DND-41 (cell line): Measurements from ENCODE around the gene CHKB.

ENCODE experiments used
- ATAC-seq: fragments of 200-7000 bp; cut with Tn5 transposase; 3 replicates; pipeline ENCODE4 v1.9.1; 2021; ENCODE audit warnings: low read depth; ENCODE audit not compliant: insufficient read depth
- DNase-seq: peaks from one replicate; pipeline ENCODE4 v3.0.0-alpha.2; 2020
- H2AFZ ChIP-seq: 2 replicates; pipeline ENCODE4 v1.6.0; 2012; ENCODE audit warnings: low read depth, low read length
- H3K27ac ChIP-seq: 2 replicates; pipeline ENCODE4 v1.5.1; 2012; ENCODE audit warnings: low read length, inconsistent platforms
- H3K27me3 ChIP-seq: fragments of 200-600 bp; sonication (generic); 2 replicates; pipeline ENCODE4 v1.6.0; 2012; ENCODE audit warnings: low read length, mild to moderate bottlenecking, inconsistent platforms; ENCODE audit not compliant: insufficient read depth, poor library complexity
- H3K36me3 ChIP-seq: 2 replicates; pipeline ENCODE4 v1.5.1; 2012; ENCODE audit warnings: low read length, inconsistent platforms; ENCODE audit not compliant: insufficient read depth
- H3K4me1 ChIP-seq: 2 replicates; pipeline ENCODE4 v1.5.1; 2012; ENCODE audit warnings: mild to moderate bottlenecking, low read length; ENCODE audit not compliant: insufficient read depth
- H3K4me2 ChIP-seq: 2 replicates; pipeline ENCODE4 v1.6.0; 2012; ENCODE audit warnings: mild to moderate bottlenecking, moderate library complexity, low read length, inconsistent platforms; ENCODE audit not compliant: insufficient read depth
- H3K4me3 ChIP-seq, 2 experiments: fragments of 200-600 bp in 1 of 2; shearing (Covaris generic) in 1 of 2; 2 replicates each; pipeline ENCODE4 v1.5.1; 2012 to 2016; ENCODE audit warnings: inconsistent platforms in 2 of 2, low read length in 2 of 2, mild to moderate bottlenecking in 2 of 2, low read depth in 1 of 2, moderate library complexity in 1 of 2
- H3K79me2 ChIP-seq: 2 replicates; pipeline ENCODE4 v1.6.0; 2012; ENCODE audit warnings: low read length, inconsistent platforms; ENCODE audit not compliant: insufficient read depth
- H3K9ac ChIP-seq: 2 replicates; pipeline ENCODE4 v1.6.0; 2012; ENCODE audit warnings: low read depth, mild to moderate bottlenecking, inconsistent platforms, low read length, moderate library complexity
- H3K9me3 ChIP-seq: 2 replicates; pipeline ENCODE4 v1.5.1; 2012; ENCODE audit warnings: low read length, moderate library complexity, mild to moderate bottlenecking, inconsistent platforms; ENCODE audit not compliant: insufficient read depth, severe bottlenecking
- H4K20me1 ChIP-seq: 2 replicates; pipeline ENCODE4 v1.6.0; 2012; ENCODE audit warnings: low read length; ENCODE audit not compliant: insufficient read depth
- CTCF ChIP-seq: IDR thresholded peaks from 2 replicates; pipeline ENCODE4 v1.5.1; 2012; ENCODE audit warnings: borderline replicate concordance, low read length, moderate library complexity, mild to moderate bottlenecking; ENCODE audit not compliant: poor library complexity, severe bottlenecking; ENCODE audit errors: extremely low read depth
- EZH2 ChIP-seq: IDR thresholded peaks from 3 replicates; pipeline ENCODE4 v1.6.1; 2012; ENCODE audit warnings: borderline replicate concordance, low read depth, mild to moderate bottlenecking, moderate library complexity, low read length, inconsistent platforms; ENCODE audit not compliant: severe bottlenecking

The CHKB gene

GRCh38 chr22:50627642-50628542, 45.2 kb upstream of the CHKB start, which contains the start of gene ARSA:
Gene ARSA (minus strand): TSS chr22:50628152. CDS start chr22:50627779, 373 bp downstream.
- Histone ChIP-seq H4K20me1 (no peaks in the 10 kb centered on the region), H3K27ac (peak within 1 kb of the TSS; percentile 92), H3K9ac (peak within 1 kb of the TSS; percentile 99), H3K4me3 (peak within 1 kb of the TSS; percentile 73 to 99), H3K9me3 (no peaks in the 10 kb centered on the region), H2AFZ (peak within 1 kb of the TSS; percentile 99), H3K27me3 (no peaks in the 10 kb centered on the region), H3K36me3 (peaks cover 20% of the 10 kb centered on the region), H3K4me1 (peaks cover 28% of the 10 kb centered on the region), H3K79me2 (peaks cover 22% of the 10 kb centered on the region), H3K4me2 (peak within 1 kb of the TSS; percentile 91)
- TF ChIP-seq EZH2 (no peak), CTCF (peak; percentile 56)
- peak; percentile 84 for DNase-seq
- ATAC-seq, result peak; percentile 94

GRCh38 chr22:50626850-50627641, 44.4 kb upstream of the CHKB start:
- H4K20me1 ChIP-seq, result no peaks in the 10 kb centered on the region
- peaks cover 36% of the 10 kb centered on the region for H3K4me1 ChIP-seq
- DNase-seq (peak; percentile 49), ATAC-seq (peak; percentile 48)
- H3K27me3 ChIP-seq, result no peaks in the 10 kb centered on the region
- H3K27ac ChIP-seq, result peak overlapping the region; percentile 92
- peaks cover 20% of the 10 kb centered on the region for H3K36me3 ChIP-seq
- peak overlapping the region; percentile 99; the same call in 1 of the 2 replicates for H2AFZ ChIP-seq
- no peaks in the 10 kb centered on the region for H3K9me3 ChIP-seq
- TF ChIP-seq CTCF (no peak), EZH2 (no peak)
- H3K4me3 ChIP-seq, result peak overlapping the region; percentile 73 to 99
- peak overlapping the region; percentile 99 for H3K9ac ChIP-seq
- peaks cover 22% of the 10 kb centered on the region for H3K79me2 ChIP-seq
- H3K4me2 ChIP-seq, result peak overlapping the region; percentile 91

GRCh38 chr22:50626314-50626849, 43.7 kb upstream of the CHKB start:
- H3K4me1 ChIP-seq, result peaks cover 43% of the 10 kb centered on the region
- TF ChIP-seq EZH2, result no peak
- peak; percentile 15 for TF ChIP-seq CTCF
- peaks cover 22% of the 10 kb centered on the region for H3K79me2 ChIP-seq
- peak overlapping the region in 1 of 2 experiments; percentile 73; a peak in 2 of 4 replicates for H3K4me3 ChIP-seq
- no peak for DNase-seq
- H3K9ac ChIP-seq, result peak overlapping the region; percentile 99; the same call in 1 of the 2 replicates
- H3K27ac ChIP-seq, result no peak overlapping the region
- H3K27me3 ChIP-seq, result no peaks in the 10 kb centered on the region
- H3K9me3 ChIP-seq, result no peaks in the 10 kb centered on the region
- H3K36me3 ChIP-seq, result peaks cover 20% of the 10 kb centered on the region
- H2AFZ ChIP-seq, result no peak overlapping the region
- no peaks in the 10 kb centered on the region for H4K20me1 ChIP-seq
- ATAC-seq, result no peak
- H3K4me2 ChIP-seq, result peak overlapping the region; percentile 91
